Measurements from ENCODE around the gene RASA1.

The RASA1 gene

GRCh38 chr5:87412630-87413342, 145.1 kb downstream of the RASA1 start, which contains the start of gene CCNH:
TSS of gene CCNH (minus strand) at chr5:87412930. CDS start at chr5:87412794, 136 bp downstream.
- H3K4me3 ChIP-seq (ENCODE audit: low read length): peak within 1 kb of the TSS; percentile 91
- TF ChIP-seq ZNF274 (IDR thresholded peaks at IDR 0.05; ENCODE audit: low read depth, low read length): no peak

- no peak for TF ChIP-seq ZNF274 (IDR thresholded peaks at IDR 0.05; ENCODE audit: low read depth, low read length)
Observed at GRCh38 chr5:87413343-87413645, 145.6 kb downstream of the RASA1 start.

GRCh38 chr5:87418506-87418905, 150.8 kb downstream of the RASA1 start:
- H3K4me3 ChIP-seq (ENCODE audit: low read length): no peak overlapping the region
- TF ChIP-seq ZNF274 (IDR thresholded peaks at IDR 0.05; ENCODE audit: low read depth, low read length): no peak

More at GRCh38 chr5:87413343-87413645, 145.6 kb downstream of the RASA1 start:
- peak overlapping the region; percentile 52 for H3K4me3 ChIP-seq (ENCODE audit: low read length)

GRCh38 chr5:87421307-87421706, 153.6 kb downstream of the RASA1 start:
- H3K4me3 ChIP-seq (ENCODE audit: low read length): no peak overlapping the region
- no peak for TF ChIP-seq ZNF274 (IDR thresholded peaks at IDR 0.05; ENCODE audit: low read depth, low read length)

- TF ChIP-seq ZNF274 (IDR thresholded peaks at IDR 0.05; ENCODE audit: low read depth, low read length): no peak
Observed at GRCh38 chr5:87423755-87424154, 156.1 kb downstream of the RASA1 start.

GRCh38 chr5:87430863-87431457, 163.3 kb downstream of the RASA1 start:
- H3K4me3 ChIP-seq (ENCODE audit: low read length): no peak overlapping the region
- no peak for TF ChIP-seq ZNF274 (IDR thresholded peaks at IDR 0.05; ENCODE audit: low read depth, low read length)

More at GRCh38 chr5:87423755-87424154, 156.1 kb downstream of the RASA1 start:
- no peak overlapping the region for H3K4me3 ChIP-seq (ENCODE audit: low read length)

GRCh38 chr5:87432460-87432859, 164.8 kb downstream of the RASA1 start:
- no peak for TF ChIP-seq ZNF274 (IDR thresholded peaks at IDR 0.05; ENCODE audit: low read depth, low read length)
- no peak overlapping the region for H3K4me3 ChIP-seq (ENCODE audit: low read length)

GRCh38 chr5:87433945-87434344, 166.3 kb downstream of the RASA1 start:
- no peak for TF ChIP-seq ZNF274 (IDR thresholded peaks at IDR 0.05; ENCODE audit: low read depth, low read length)

GRCh38 chr5:87434461-87434860, 166.8 kb downstream of the RASA1 start:
- TF ChIP-seq ZNF274 (IDR thresholded peaks at IDR 0.05; ENCODE audit: low read depth, low read length): no peak
- H3K4me3 ChIP-seq (ENCODE audit: low read length): no peak overlapping the region

More at GRCh38 chr5:87433945-87434344, 166.3 kb downstream of the RASA1 start:
- H3K4me3 ChIP-seq (ENCODE audit: low read length): no peak overlapping the region

- H3K4me3 ChIP-seq (ENCODE audit: low read length): no peak overlapping the region
- no peak for TF ChIP-seq ZNF274 (IDR thresholded peaks at IDR 0.05; ENCODE audit: low read depth, low read length)
Observed at GRCh38 chr5:87435144-87435694, 167.5 kb downstream of the RASA1 start.

GRCh38 chr5:87437724-87438123, 170.0 kb downstream of the RASA1 start:
- TF ChIP-seq ZNF274 (IDR thresholded peaks at IDR 0.05; ENCODE audit: low read depth, low read length): no peak
- H3K4me3 ChIP-seq (ENCODE audit: low read length): no peak overlapping the region

- TF ChIP-seq ZNF274 (IDR thresholded peaks at IDR 0.05; ENCODE audit: low read depth, low read length): no peak
- no peak overlapping the region for H3K4me3 ChIP-seq (ENCODE audit: low read length)
Observed at GRCh38 chr5:87438231-87438630, 170.5 kb downstream of the RASA1 start.

All from GM08714 (cell line).